Measurements from ENCODE around the gene MYO1C. TPM values are rescaled to one million over a fixed set of nuclear protein-coding genes. Genes with fewer than 3 reads are reported as not detected.

Gene MYO1C
- total RNA-seq, 2 donors from 2014 or later: 280 to 315 TPM

GRCh38 chr17:1491443-1492248 is 840 bp downstream of the MYO1C start:
- no peaks in the 10 kb centered on the region for H3K27me3 ChIP-seq
- H3K4me3 ChIP-seq: peak overlapping the region; percentile 77
- H3K27ac ChIP-seq: peak overlapping the region; percentile 95
- intact Hi-C loops (cut with DNase I): no loop called here
- H3K36me3 ChIP-seq: no peaks in the 10 kb centered on the region
- TF ChIP-seq CTCF (IDR thresholded peaks at IDR 0.05): no peak
- peak; percentile 78 for DNase-seq
- H3K9ac ChIP-seq (ENCODE audit: low read depth in 2 of 2, low read length in 2 of 2): peak overlapping the region; percentile 93 to 94
- H3K9me3 ChIP-seq: no peaks in the 10 kb centered on the region
- H3K4me1 ChIP-seq: peaks cover 33% of the 10 kb centered on the region

GRCh38 chr17:1490643-1491442 is 1.6 kb downstream of the MYO1C start:
- peak; percentile 83 for DNase-seq
- Histone ChIP-seq H3K36me3 (no peaks in the 10 kb centered on the region), H3K4me3 (peak overlapping the region; percentile 77), H3K27ac (peak overlapping the region; percentile 95), H3K27me3 (no peaks in the 10 kb centered on the region), H3K4me1 (peaks cover 37% of the 10 kb centered on the region), H3K9me3 (no peaks in the 10 kb centered on the region), H3K9ac (ENCODE audit: low read depth in 2 of 2, low read length in 2 of 2) (peak overlapping the region; percentile 93 to 94)
- intact Hi-C loops (cut with DNase I): no loop called here
- TF ChIP-seq CTCF (IDR thresholded peaks at IDR 0.05): no peak

GRCh38 chr17:1488826-1489270 is 3.6 kb downstream of the MYO1C start:
- Histone ChIP-seq H3K27ac (peak overlapping the region; percentile 95), H3K27me3 (no peaks in the 10 kb centered on the region), H3K9ac (ENCODE audit: low read depth in 2 of 2, low read length in 2 of 2) (peak overlapping the region; percentile 68 to 78), H3K4me1 (peaks cover 37% of the 10 kb centered on the region), H3K36me3 (no peaks in the 10 kb centered on the region), H3K4me3 (no peak overlapping the region), H3K9me3 (no peaks in the 10 kb centered on the region)
- no peak for TF ChIP-seq CTCF (IDR thresholded peaks at IDR 0.05)
- intact Hi-C loops (cut with DNase I): no loop called here
- no peak for DNase-seq

GRCh38 chr17:1487939-1488825 is 4.3 kb downstream of the MYO1C start:
- Histone ChIP-seq H3K27me3 (no peaks in the 10 kb centered on the region), H3K9ac (ENCODE audit: low read depth in 2 of 2, low read length in 2 of 2) (peak overlapping the region; percentile 68 to 78), H3K4me1 (peaks cover 37% of the 10 kb centered on the region), H3K4me3 (peak overlapping the region; percentile 51), H3K9me3 (no peaks in the 10 kb centered on the region), H3K27ac (peak overlapping the region; percentile 95), H3K36me3 (no peaks in the 10 kb centered on the region)
- DNase-seq: peak; percentile 89
- TF ChIP-seq CTCF (IDR thresholded peaks at IDR 0.05): no peak
- intact Hi-C loops (cut with DNase I): no loop called here

All from colonic mucosa (tissue), 4 donors.